GM19023 (cell line): ENCODE data around the gene MTERF4.

Experiments used
- ATAC-seq: cut with Tn5 transposase; IDR thresholded peaks from one replicate; pipeline ENCODE4 v1.9.1; 2021; ENCODE audit warnings: mild to moderate bottlenecking, moderate library complexity; ENCODE audit not compliant: unreplicated experiment

MTERF4 gene

DNA sequence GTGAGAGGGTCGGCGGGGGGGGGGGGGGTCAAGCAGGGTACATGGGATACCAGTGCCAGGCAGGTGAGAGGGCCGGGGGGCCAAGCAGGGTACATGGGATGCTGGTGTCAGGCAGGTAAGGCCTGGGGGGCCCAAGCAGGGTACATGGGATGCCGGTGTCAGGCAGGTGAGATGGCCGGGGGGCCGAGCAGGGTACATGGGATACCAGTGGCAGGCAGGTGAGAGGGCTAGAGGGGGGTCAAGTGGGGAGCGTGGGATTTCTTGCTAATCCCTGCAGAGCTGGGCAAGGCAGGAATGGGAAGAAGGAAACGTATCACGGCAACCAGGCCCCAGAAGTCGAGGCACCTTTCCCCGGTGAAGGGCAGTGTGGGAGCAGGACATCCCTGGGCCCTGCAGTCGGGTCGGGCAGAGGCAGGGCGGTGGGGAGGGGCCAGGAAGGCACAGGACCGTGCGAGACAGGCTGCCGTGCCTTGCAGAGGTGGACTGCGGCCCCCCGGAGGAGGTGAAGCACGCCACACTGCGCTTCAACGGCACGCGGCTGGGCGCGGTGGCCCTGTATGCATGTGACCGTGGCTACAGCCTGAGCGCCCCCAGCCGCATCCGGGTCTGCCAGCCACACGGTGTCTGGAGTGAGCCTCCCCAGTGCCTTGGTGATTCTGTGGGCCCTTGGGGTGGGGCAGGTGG lies 49.3 kb downstream of the MTERF4 start:
- no peak for ATAC-seq

DNA sequence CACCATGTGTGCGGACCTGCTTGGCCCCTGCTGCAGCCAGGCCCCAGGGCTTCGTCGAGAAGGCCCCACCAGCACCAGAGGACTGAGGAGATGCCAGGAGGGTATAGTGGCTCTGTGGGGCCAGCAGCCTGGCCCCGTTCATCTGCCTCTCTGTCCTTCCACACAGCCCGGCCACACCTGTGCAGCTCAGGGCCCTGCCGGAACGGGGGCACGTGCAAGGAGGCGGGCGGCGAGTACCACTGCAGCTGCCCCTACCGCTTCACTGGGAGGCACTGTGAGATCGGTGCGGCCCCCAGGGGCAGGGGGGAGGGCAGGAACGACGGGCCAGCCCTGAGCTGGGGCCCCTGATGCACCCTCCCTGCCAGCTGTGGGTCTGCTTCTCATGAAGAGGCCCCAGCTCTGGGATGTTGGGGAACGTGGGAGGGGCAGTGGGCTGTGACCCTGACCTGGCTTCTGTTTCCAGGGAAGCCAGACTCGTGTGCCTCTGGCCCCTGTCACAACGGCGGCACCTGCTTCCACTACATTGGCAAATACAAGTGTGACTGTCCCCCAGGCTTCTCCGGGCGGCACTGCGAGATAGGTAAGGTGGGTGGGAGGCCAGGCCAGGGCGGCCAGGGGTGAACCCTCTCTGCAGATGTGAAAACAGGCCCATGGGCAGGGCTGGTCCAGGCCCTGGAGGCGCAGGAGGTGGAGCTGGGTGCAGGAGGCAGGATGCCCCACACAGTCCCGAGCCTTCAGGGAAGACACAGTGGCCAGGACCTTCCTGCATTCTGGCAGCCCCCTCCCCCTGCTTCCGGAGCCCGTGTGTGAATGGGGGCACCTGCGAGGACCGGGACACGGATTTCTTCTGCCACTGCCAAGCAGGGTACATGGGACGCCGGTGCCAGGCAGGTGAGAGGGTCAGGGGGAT lies 50.3 kb downstream of the MTERF4 start:
- ATAC-seq = no peak

DNA sequence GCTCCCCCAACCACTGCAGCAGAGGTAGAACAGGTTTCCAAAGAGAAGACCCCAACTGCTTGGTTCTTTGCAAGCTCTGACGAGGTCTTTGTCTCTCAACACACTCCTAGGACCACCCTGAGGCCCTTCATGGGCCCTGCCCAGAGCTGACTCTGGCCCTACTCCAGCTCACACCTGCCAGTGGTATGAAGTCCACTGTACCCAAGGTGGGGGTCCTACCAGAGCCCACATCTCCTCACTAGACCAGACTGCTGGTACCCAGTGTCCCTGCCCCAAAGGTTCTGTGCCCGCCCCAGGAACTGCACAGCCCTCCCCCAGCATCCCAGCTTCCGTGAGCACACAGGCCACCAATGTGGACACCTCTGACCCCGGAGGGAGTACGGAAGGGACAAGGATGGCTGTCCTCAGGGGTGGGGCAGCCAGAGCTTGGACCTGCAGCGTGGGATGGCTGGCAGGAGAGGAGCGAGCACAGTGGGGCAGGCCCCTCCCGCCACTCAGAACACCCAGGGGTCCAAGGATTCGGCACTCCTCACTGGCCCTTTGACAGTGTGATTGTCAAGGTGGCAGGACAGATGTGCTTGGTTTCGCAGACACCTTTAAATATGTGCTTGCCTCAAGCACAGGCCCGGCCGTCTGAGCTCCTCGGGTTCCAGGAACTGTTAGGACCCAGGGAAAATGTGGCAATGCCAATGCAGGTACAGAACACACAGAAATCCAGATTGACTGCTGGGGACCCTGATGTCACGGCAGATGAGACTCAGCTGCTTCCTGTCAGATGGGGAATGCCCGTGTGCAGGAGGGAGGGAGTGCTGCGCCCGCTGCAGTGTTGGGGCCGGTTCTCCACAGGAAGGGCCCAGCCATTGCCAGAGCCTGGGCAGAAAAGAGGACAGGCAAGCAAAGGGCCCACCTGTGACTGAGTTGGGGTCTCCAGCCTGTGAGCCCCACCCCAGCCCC lies 51.2 kb downstream of the MTERF4 start:
- ATAC-seq = no peak

DNA sequence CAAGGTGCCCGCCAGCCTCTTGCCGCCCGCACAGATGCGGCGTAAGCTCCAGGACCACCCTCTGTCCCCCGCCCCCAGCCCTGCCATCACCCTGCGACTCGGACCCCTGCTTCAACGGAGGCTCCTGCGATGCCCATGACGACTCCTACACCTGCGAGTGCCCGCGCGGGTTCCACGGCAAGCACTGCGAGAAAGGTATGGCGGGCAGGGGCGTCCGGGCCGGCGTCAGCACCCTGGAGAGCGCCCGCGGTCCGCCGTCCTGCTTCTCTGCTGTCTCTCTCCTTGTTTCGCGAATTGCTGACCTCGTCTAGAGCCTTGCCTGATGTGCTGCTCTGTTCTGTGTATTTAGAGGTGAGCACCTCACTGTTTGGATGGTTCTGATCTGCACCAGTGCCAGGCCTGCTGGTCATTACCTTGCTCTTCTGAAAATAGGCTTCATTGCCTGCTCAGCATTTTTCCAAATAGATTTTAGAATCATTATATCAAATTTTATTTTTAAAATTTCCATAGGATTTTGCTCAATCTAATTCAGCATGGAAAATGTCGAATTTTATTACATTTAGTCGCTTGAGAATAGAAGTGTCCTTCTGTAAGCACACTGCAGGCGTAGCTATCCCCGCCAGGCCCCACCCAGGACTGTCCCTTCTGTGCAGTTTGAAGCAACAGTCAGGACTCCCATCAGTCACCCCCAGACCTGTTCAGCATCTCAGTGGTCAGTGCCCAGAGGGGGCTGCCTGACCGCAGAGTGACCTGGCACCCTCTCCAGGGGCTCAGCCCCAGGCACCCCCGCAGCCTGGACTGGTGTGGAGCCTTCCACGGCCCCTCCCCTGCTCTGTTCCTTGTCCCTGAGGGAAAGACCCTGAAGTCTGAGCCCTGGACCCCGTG lies 52.1 kb downstream of the MTERF4 start:
- ATAC-seq = no peak

DNA sequence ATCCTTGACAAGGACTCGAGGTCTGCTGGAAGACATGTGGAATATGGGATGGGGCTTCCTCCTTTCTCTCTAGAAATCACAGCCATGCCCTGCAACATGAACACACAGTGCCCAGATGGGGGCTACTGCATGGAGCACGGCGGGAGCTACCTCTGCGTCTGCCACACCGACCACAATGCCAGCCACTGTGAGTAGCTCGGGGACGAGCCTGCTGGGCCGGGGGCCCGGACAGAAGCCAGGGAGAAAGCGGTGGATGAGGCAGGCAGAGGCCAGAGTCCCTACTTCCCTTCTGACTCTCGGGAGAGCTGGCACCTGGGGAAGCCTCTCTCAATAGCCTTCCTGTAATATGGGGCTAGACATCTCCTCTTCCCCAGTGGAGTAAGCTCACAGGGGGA lies 53.1 kb downstream of the MTERF4 start:
- ATAC-seq = no peak

DNA sequence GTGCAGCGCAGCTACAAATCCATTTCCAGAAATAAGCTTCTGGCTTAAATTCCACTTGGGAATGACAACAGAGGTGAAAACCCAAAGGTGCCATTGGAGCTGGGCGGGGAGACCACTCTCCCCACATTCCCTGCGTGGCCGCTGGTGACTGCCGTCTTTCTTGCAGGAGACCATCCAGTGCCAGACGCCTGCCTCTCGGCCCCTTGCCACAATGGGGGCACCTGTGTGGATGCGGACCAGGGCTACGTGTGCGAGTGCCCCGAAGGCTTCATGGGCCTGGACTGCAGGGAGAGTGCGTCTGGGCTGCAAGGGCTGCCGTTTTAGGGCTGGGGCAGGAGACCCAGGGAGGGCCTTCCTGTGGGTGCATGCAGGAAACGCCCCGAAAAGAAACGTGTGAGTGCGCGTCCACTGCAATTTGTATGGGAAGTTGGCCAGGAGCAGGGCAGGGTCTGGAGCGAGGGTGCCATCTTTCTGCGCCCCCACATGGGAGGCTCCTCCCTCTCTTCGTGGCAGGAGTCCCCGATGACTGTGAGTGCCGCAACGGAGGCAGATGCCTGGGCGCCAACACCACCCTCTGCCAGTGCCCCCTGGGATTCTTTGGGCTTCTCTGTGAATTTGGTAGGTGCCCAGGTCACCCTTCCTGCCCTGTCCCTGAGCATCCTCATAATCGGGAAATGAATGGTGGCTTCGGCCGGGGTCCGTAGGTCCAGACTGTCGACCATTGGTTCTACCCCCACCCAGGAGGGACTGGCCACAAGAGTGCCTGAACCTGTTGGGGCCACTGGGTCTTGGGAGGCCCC lies 53.7 kb downstream of the MTERF4 start:
- ATAC-seq = no peak

DNA sequence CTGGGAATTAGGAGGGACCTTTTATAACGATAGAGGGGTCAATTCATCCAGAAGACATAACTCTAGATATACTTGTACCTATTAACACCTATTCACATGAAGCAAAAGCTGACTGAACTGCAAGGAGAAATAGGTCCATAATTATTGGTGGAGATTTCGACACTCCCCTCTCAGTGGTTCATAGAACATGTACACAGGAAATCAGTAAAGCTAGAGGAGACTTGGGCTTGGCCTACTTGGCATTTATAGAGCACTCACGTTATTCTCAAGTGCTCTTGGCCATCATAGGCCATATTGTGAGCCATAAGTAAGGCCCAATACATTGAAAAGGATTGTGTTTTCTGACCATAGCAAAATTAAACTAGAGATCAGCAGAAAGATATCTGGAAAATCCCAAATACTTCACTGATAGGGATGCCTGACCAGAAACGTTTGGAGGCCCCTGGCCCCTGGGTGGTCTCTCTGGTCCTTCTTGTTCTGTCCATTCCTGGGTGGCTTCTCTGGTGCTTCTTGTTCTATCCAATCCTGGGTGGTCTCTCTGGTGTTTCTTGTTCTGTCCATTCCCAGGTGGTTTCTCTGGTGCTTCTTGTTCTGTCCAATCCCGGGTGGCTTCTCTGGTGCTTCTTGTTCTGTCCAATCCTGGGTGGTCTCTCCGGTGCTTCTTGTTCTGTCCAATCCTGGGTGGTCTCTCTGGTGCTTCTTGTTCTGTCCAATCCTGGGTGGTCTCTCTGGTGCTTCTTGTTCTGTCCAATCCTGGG lies 54.7 kb downstream of the MTERF4 start:
- no peak for ATAC-seq
